Pericardium fibroblast (primary cell): ENCODE results near the gene ETAA1. TPM values are rescaled to one million over a fixed set of nuclear protein-coding genes. Genes with fewer than 3 reads are reported as not detected.

Experiments used
- total RNA-seq: library from RNA; depleted of rRNA; stranded (reverse); fragments of >200 nt; gene quantifications from 2 replicates; pipeline ENCODE4 v1.2.3, GENCODE V29; 2015

Gene ETAA1
- total RNA-seq = 11.4 and 12.0 TPM in 2 replicates

GRCh38 chr2:67397143-67397986 lies at the start of gene ETAA1:
Gene ETAA1, plus strand, starts transcription at chr2:67397333. Its CDS starts 116 bp downstream, at chr2:67397449.

